Panc1 (cell line): Measurements from ENCODE around the gene VPS52. TPM values are rescaled to one million over a fixed set of nuclear protein-coding genes. Genes with fewer than 3 reads are reported as not detected.

Source experiments
- ATAC-seq: fragments of 200-7000 bp; cut with Tn5 transposase; 2 replicates; pipeline ENCODE4 v1.9.1; 2020; ENCODE audit warnings: mild to moderate bottlenecking, moderate library complexity
- BruUV-seq: library from RNA; stranded (reverse); fragments of 400-500 nt; replicated peaks from 2 replicates; lab custom pipeline; 2021; lab: Mats Ljungman, UMichigan
- CTCF ChIA-PET: fragments of 300-600 bp; sonication (Branson Sonifier 250); formaldehyde crosslinking; loops from one replicate; lab custom pipeline; 2022; ENCODE audit warnings: antibody characterized with exemption; lab: Charles Lee
- POLR2A ChIA-PET: fragments of 300-600 bp; sonication (Branson Sonifier 250); formaldehyde crosslinking; loops from one replicate; lab custom pipeline; 2022; ENCODE audit warnings: antibody characterized with exemption; lab: Charles Lee
- DNase-seq: peaks from one replicate; pipeline ENCODE4 v3.0.0-alpha.2; 2010; ENCODE audit warnings: low read depth, low spot score
- H3K27ac ChIP-seq: 2 replicates; pipeline ENCODE4 v1.5.1; 2011; ENCODE audit warnings: mild to moderate bottlenecking, low read length, inconsistent platforms
- H3K27me3 ChIP-seq: fragments of 200-500 bp; sonication (Bioruptor generic); 2 replicates; pipeline ENCODE4 v1.6.0; 2014; ENCODE audit warnings: low read length, inconsistent platforms; ENCODE audit not compliant: control insufficient read depth, insufficient read depth
- H3K36me3 ChIP-seq: fragments of 200-500 bp; sonication (Bioruptor generic); 2 replicates; pipeline ENCODE4 v1.5.1; 2014; ENCODE audit warnings: inconsistent platforms, mild to moderate bottlenecking, low read length, moderate library complexity; ENCODE audit not compliant: control insufficient read depth, insufficient read depth
- H3K4me1 ChIP-seq: 2 replicates; pipeline ENCODE4 v1.5.1; 2011; ENCODE audit warnings: inconsistent platforms, mild to moderate bottlenecking, low read length, moderate library complexity; ENCODE audit not compliant: control insufficient read depth, insufficient read depth
- H3K4me3 ChIP-seq, 2 experiments: 2 replicates each; pipeline ENCODE4 v1.5.1; 2011 to 2012; ENCODE audit warnings: low read depth in 2 of 2, low read length in 2 of 2, mild to moderate bottlenecking in 2 of 2, inconsistent platforms in 1 of 2, moderate library complexity in 1 of 2
- H3K9me3 ChIP-seq: fragments of 200-500 bp; sonication (Bioruptor generic); 2 replicates; pipeline ENCODE4 v1.5.1; 2014; ENCODE audit warnings: low read depth, mild to moderate bottlenecking, inconsistent platforms, low read length, moderate library complexity; ENCODE audit not compliant: control insufficient read depth, insufficient read depth
- POLR2AphosphoS5 ChIP-seq: IDR thresholded peaks from 2 replicates; pipeline ENCODE4 v1.6.1; 2012; ENCODE audit warnings: mild to moderate bottlenecking, low read depth, low read length, moderate library complexity
- SIN3A ChIP-seq: IDR thresholded peaks from 2 replicates; pipeline ENCODE4 v1.6.1; 2012; ENCODE audit warnings: low read depth, mild to moderate bottlenecking, low read length, moderate library complexity, borderline replicate concordance; ENCODE audit not compliant: insufficient read depth
- TCF7L2 ChIP-seq: IDR thresholded peaks from 2 replicates; pipeline ENCODE4 v1.6.1; 2011; ENCODE audit warnings: mild to moderate bottlenecking, low read depth, low read length, inconsistent platforms
- in situ Hi-C: cut with HindIII; loops from 2 replicates; pipeline ENCODE4 v1.10.0; 2016; ENCODE audit warnings: low sequenced_read_pairs, low pct_unique_long_range_greater_than_20kb
- intact Hi-C: fragments of 100-400 bp; cut with micrococcal nuclease; formaldehyde crosslinking; loops from one replicate; pipeline ENCODE4 v1.10.0; 2022; ENCODE audit not compliant: unreplicated experiment
- total RNA-seq: library from RNA; stranded (reverse); gene quantifications from one replicate; pipeline ENCODE4 v1.2.1, GENCODE V29; 2021; ENCODE audit not compliant: unreplicated experiment
- TF ChIP-seq, protein P1 (sequence below), 2 experiments: IDR thresholded peaks; 2 replicates each; pipeline ENCODE4 v1.6.1; 2011 to 2012; ENCODE audit warnings: low read depth in 2 of 2, control low read depth in 1 of 2, low read length in 1 of 2, mild to moderate bottlenecking in 1 of 2, moderate library complexity in 1 of 2; ENCODE audit not compliant: insufficient read depth in 1 of 2
- TF ChIP-seq, protein P2 (sequence below): fragments of 450-650 bp; IDR thresholded peaks from 2 replicates; pipeline ENCODE4 v1.5.1; 2017; ENCODE audit warnings: mild to moderate bottlenecking

Gene VPS52
- total RNA-seq, 1 experiment from 2014 or later = 77.7 TPM

DNA sequence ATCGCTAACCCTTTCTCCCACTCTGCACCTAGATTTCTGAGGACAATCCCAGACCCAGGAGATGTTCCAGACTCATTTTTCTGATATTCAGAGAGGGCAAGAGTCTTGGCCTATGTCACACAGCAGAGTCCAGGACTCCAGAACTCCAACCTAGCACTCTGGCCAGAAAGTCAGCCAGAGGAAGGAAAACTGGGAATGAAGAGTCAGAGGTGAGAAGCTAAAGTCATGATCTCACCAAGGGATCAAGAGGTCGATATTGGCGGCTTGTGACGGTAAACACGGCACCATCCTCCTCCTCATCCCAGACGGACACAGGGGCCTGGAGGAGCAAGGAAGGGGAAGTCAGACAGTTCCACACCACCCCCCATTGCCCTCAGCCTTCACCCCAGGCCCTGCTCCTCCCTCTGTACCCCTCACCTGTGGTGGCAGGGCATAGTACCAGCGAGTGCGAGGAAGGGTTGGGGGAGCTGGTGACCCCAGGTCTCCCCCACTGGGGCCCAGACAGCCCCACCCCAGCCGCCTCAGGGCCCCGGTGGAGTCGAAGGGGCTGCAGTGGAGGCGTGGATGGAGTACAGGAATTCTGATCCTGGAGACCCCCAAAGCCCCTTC is 25.2 kb upstream of the VPS52 start:
- DNase-seq (no peak), ATAC-seq (no peak)
- no peaks in the 10 kb centered on the region for H3K9me3 ChIP-seq
- ChIA-PET POLR2A (interaction anchor here (1.0 to 1.6 kb wide), 2 partner anchors 8 to 15 kb away, joined by 3 to 5 read pairs; partner anchors contain the start of genes PFDN6 and WDR46), CTCF (interaction anchor here (0.6 kb wide), 1 partner anchor 265 kb away, joined by 14 read pairs; no protein-coding TSS in a partner anchor)
- TF ChIP-seq, protein P1, sequence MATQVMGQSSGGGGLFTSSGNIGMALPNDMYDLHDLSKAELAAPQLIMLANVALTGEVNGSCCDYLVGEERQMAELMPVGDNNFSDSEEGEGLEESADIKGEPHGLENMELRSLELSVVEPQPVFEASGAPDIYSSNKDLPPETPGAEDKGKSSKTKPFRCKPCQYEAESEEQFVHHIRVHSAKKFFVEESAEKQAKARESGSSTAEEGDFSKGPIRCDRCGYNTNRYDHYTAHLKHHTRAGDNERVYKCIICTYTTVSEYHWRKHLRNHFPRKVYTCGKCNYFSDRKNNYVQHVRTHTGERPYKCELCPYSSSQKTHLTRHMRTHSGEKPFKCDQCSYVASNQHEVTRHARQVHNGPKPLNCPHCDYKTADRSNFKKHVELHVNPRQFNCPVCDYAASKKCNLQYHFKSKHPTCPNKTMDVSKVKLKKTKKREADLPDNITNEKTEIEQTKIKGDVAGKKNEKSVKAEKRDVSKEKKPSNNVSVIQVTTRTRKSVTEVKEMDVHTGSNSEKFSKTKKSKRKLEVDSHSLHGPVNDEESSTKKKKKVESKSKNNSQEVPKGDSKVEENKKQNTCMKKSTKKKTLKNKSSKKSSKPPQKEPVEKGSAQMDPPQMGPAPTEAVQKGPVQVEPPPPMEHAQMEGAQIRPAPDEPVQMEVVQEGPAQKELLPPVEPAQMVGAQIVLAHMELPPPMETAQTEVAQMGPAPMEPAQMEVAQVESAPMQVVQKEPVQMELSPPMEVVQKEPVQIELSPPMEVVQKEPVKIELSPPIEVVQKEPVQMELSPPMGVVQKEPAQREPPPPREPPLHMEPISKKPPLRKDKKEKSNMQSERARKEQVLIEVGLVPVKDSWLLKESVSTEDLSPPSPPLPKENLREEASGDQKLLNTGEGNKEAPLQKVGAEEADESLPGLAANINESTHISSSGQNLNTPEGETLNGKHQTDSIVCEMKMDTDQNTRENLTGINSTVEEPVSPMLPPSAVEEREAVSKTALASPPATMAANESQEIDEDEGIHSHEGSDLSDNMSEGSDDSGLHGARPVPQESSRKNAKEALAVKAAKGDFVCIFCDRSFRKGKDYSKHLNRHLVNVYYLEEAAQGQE (IDR thresholded peaks at IDR 0.05; ENCODE audit: insufficient read depth in 1 of 2, low read depth in 2 of 2, low read length in 1 of 2) = no peak
- TF ChIP-seq POLR2AphosphoS5 (0 out of 2 replicates have a peak, but pooled peaks have one; percentile 11), TCF7L2 (no peak), SIN3A (no peak)
- TF ChIP-seq, protein P2, sequence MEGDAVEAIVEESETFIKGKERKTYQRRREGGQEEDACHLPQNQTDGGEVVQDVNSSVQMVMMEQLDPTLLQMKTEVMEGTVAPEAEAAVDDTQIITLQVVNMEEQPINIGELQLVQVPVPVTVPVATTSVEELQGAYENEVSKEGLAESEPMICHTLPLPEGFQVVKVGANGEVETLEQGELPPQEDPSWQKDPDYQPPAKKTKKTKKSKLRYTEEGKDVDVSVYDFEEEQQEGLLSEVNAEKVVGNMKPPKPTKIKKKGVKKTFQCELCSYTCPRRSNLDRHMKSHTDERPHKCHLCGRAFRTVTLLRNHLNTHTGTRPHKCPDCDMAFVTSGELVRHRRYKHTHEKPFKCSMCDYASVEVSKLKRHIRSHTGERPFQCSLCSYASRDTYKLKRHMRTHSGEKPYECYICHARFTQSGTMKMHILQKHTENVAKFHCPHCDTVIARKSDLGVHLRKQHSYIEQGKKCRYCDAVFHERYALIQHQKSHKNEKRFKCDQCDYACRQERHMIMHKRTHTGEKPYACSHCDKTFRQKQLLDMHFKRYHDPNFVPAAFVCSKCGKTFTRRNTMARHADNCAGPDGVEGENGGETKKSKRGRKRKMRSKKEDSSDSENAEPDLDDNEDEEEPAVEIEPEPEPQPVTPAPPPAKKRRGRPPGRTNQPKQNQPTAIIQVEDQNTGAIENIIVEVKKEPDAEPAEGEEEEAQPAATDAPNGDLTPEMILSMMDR = no peak
- peaks cover 3% of the 10 kb centered on the region; the same call in 1 of the 2 replicates for H3K36me3 ChIP-seq
- peak overlapping the region; percentile 72 to 80 for H3K4me3 ChIP-seq
- in situ Hi-C loops (no loop called here), intact Hi-C loops (no loop called here)
- BruUV-seq = no TSS peak
- H3K27me3 ChIP-seq = no peaks in the 10 kb centered on the region
- H3K27ac ChIP-seq = peak overlapping the region; percentile 55
- H3K4me1 ChIP-seq = peaks cover 13% of the 10 kb centered on the region

DNA sequence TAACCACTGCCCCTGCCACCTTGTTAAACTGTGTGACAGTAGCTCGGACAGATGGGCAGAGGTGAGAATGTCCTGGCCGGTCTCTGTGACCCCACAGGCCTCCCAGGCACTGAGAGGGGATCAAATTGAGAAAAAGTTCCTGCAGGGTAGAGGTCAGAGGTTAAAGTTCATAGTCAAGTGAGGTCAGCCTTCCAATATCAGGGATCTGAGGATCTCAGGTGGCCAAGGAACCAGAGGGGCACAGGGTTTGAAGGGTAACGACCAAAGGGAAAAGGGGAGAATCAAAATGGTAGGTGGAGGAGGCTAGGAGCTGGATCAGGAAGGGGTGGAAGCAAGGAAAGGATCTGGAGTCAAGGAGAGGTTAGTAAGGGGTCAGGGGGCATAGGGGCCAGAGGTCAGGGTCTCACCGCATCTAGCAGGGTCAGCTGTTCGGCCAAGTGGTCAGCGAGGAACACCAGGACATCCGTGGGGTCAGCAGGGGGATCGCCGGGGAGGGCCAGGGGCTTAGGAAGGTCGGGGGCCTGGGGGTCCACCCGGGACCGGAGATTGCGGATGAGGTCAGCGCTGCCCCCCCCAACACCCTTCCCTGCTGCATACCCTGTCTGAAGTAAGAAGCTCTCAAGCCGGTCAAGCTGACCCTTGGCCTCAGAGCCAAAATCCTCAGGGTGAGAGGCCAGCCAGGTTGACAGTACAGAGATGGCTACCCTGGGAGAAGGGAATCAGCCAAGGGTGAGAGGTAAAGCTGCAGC is 24.1 kb upstream of the VPS52 start:
- ChIA-PET CTCF (no interaction called here), POLR2A (interaction anchor here (0.6 kb wide), 1 partner anchor 356 kb away, joined by 7 read pairs; no protein-coding TSS in a partner anchor)
- intact Hi-C loops (no loop called here), in situ Hi-C loops (no loop called here)
- no TSS peak for BruUV-seq
- Histone ChIP-seq H3K27ac (no peak overlapping the region), H3K4me3 (no peak overlapping the region), H3K36me3 (peaks cover 4% of the 10 kb centered on the region; the same call in 1 of the 2 replicates), H3K9me3 (no peaks in the 10 kb centered on the region), H3K4me1 (peaks cover 13% of the 10 kb centered on the region), H3K27me3 (no peaks in the 10 kb centered on the region)
- no peak for ATAC-seq
- TF ChIP-seq TCF7L2 (no peak), POLR2AphosphoS5 (no peak), SIN3A (no peak)
- TF ChIP-seq, protein P2 = no peak
- TF ChIP-seq, protein P1 (IDR thresholded peaks at IDR 0.05; ENCODE audit: insufficient read depth in 1 of 2, low read depth in 2 of 2, low read length in 1 of 2) = no peak
- no peak for DNase-seq
